Activated B cell treated with CpG ODN at 0.5 μM for 24 hours (primary cell): ENCODE results near the gene ARMS2. TPM values are rescaled to one million over a fixed set of nuclear protein-coding genes. Genes with fewer than 3 reads are reported as not detected.

Experiments used
- ATAC-seq: fragments of 200-7000 bp; cut with Tn5 transposase; one replicate; pipeline ENCODE4 v1.10.0; 2021; ENCODE audit warnings: low read depth, mild to moderate bottlenecking, moderate library complexity
- CTCF ChIA-PET: fragments of 350-600 bp; sonication (Branson Sonifier 250); formaldehyde crosslinking; loops from one replicate; lab custom pipeline; 2021; ENCODE audit warnings: antibody characterized with exemption; lab: Charles Lee
- POLR2A ChIA-PET: fragments of 350-600 bp; sonication (Branson Sonifier 250); formaldehyde crosslinking; loops from one replicate; lab custom pipeline; 2021; ENCODE audit warnings: antibody characterized with exemption; lab: Charles Lee
- DNase-seq: peaks from one replicate; pipeline ENCODE4 v3.0.0; 2022
- H3K27ac Mint-ChIP-seq: one replicate; pipeline ENCODE4 v1.8.0; 2020; ENCODE audit warnings: mixed read lengths
- H3K27me3 Mint-ChIP-seq: one replicate; pipeline ENCODE4 v1.8.0; 2021; ENCODE audit warnings: mixed read lengths
- H3K36me3 Mint-ChIP-seq: one replicate; pipeline ENCODE4 v1.8.0; 2021; ENCODE audit warnings: low read depth, mixed read lengths
- H3K4me1 Mint-ChIP-seq: one replicate; pipeline ENCODE4 v1.8.0; 2021; ENCODE audit warnings: mixed read lengths
- H3K4me3 Mint-ChIP-seq: one replicate; pipeline ENCODE4 v1.8.0; 2020; ENCODE audit warnings: mild to moderate bottlenecking, mixed read lengths
- H3K9me3 Mint-ChIP-seq: one replicate; pipeline ENCODE4 v1.8.0; 2020; ENCODE audit warnings: mixed read lengths
- CTCF ChIP-seq: fragments of 200-600 bp; IDR thresholded peaks from one replicate; pipeline ENCODE4 v1.8.0; 2022; ENCODE audit warnings: antibody characterized with exemption, mild to moderate bottlenecking
- intact Hi-C: fragments of 100-400 bp; cut with micrococcal nuclease; formaldehyde crosslinking; loops from one replicate; pipeline ENCODE4 v1.15.1; 2024
- total RNA-seq: library from RNA; stranded (reverse); gene quantifications from 2 replicates; pipeline ENCODE4 v1.2.3, GENCODE V29; 2022

The ARMS2 gene, protein sequence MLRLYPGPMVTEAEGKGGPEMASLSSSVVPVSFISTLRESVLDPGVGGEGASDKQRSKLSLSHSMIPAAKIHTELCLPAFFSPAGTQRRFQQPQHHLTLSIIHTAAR
- not detected in 2 replicates for total RNA-seq

DNA sequence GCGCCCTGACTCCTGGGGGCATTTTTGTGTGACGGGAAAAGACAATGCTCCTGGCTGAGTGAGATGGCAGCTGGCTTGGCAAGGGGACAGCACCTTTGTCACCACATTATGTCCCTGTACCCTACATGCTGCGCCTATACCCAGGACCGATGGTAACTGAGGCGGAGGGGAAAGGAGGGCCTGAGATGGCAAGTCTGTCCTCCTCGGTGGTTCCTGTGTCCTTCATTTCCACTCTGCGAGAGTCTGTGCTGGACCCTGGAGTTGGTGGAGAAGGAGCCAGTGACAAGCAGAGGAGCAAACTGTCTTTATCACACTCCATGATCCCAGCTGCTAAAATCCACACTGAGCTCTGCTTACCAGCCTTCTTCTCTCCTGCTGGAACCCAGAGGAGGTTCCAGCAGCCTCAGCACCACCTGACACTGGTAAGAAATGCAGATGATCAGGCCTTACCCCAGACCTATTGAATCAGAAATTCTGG lies at the start of gene ARMS2:
TSS of gene ARMS2 (plus strand) at position 51 of the 478 bp plus-strand sequence. CDS start at position 126, 75 bp downstream.
- TF ChIP-seq CTCF, result no peak
- H3K36me3 Mint-ChIP-seq, result no peaks in the 10 kb centered on the region
- no peak for DNase-seq
- peaks cover 43% of the 10 kb centered on the region for H3K27me3 Mint-ChIP-seq
- CTCF ChIA-PET, result no interaction called here
- no peak within 1 kb of the TSS for H3K27ac Mint-ChIP-seq
- H3K4me3 Mint-ChIP-seq, result no peak within 1 kb of the TSS
- ATAC-seq, result no peak
- intact Hi-C loops, result no loop called here
- POLR2A ChIA-PET, result no interaction called here
- no peaks in the 10 kb centered on the region for H3K4me1 Mint-ChIP-seq
- H3K9me3 Mint-ChIP-seq, result no peaks in the 10 kb centered on the region

DNA sequence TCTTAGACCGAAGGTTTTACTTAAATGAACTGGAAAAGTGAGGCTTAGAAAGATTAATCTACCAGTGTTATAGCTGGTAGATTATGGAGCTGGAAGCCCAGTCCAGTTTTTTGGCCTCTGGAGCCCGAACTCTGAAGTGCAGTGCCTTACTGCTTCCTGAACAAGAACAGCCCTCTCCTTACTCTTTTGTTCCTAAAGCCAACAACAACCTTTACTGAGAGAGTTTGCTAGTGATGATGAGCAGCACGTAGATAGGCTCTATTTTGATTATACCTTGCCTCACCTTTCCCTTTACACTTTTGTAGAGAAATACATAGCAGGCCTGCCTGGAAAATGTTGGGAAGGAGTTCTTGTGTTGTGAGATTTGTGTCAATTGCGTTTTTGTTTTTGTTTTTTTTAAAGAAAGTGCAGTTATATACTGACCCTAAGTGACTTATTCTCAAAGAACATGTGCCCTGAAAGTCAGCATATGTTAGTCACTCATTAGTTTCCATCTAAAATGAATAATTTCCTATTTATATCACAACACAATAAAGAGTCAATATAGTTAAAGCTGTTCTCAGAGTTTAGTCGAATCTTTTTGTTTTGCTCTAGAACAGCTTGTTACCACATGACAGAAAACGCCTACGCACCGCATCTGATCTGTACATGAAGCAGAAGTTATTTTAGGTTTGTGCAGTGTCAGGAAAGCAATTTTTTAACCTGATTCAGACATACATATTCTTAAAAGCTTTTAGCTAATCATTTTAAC lies 46.9 kb upstream of the ARMS2 start:
- no peak for TF ChIP-seq CTCF
- ATAC-seq (no peak), DNase-seq (no peak)
- Mint-ChIP-seq H3K27me3 (no peaks in the 10 kb centered on the region), H3K27ac (no peak overlapping the region), H3K4me1 (peaks cover 18% of the 10 kb centered on the region), H3K36me3 (peaks cover 41% of the 10 kb centered on the region), H3K4me3 (no peak overlapping the region), H3K9me3 (no peaks in the 10 kb centered on the region)
- ChIA-PET CTCF (interaction anchor here (0.8 to 1.3 kb wide), 2 partner anchors 26 to 63 kb away, joined by 3 read pairs; no protein-coding TSS in a partner anchor), POLR2A (no interaction called here)
- intact Hi-C loops, result no loop called here

- CTCF ChIA-PET, result no interaction called here
These were observed 41.1 kb upstream of the ARMS2 start for GRCh38 chr10:122413327-122413726.

DNA sequence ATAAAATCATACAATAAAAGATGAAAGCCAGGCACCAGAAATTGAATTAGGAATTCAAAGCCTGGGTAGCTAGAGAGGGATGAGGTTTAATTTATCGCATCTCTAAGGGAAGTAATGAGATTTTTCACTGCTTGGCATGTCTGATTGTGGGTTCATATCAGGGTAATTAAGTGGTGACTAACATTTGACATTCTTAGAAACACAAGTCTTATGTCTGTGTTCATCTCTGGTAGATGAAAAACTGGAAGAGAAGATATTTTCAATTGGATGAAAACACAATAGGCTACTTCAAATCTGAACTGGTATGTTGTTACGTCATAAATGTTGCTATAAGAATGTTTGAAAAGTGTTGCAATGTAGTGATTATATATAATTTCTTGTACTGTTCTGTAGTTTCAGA lies 36.8 kb upstream of the ARMS2 start:
- peaks cover 61% of the 10 kb centered on the region for H3K4me1 Mint-ChIP-seq
- H3K9me3 Mint-ChIP-seq, result peaks cover 2% of the 10 kb centered on the region
- CTCF ChIA-PET, result no interaction called here
- peaks cover 60% of the 10 kb centered on the region for H3K36me3 Mint-ChIP-seq
- no peak for DNase-seq
- ATAC-seq, result no peak
- POLR2A ChIA-PET, result no interaction called here
- H3K27me3 Mint-ChIP-seq, result no peaks in the 10 kb centered on the region
- TF ChIP-seq CTCF, result no peak
- H3K4me3 Mint-ChIP-seq, result no peak overlapping the region
- peak overlapping the region; percentile 79 for H3K27ac Mint-ChIP-seq
- intact Hi-C loops, result no loop called here

More at GRCh38 chr10:122413327-122413726, 41.1 kb upstream of the ARMS2 start:
- no peak for TF ChIP-seq CTCF
- H3K9me3 Mint-ChIP-seq, result peaks cover 2% of the 10 kb centered on the region
- no peak for DNase-seq
- no peak overlapping the region for H3K4me3 Mint-ChIP-seq
- H3K4me1 Mint-ChIP-seq, result peaks cover 30% of the 10 kb centered on the region
- intact Hi-C loops, result no loop called here
- ATAC-seq, result no peak
- no peak overlapping the region for H3K27ac Mint-ChIP-seq
- POLR2A ChIA-PET, result interaction anchor here (1.5 kb wide), 1 partner anchor 39 kb away, joined by 4 read pairs; the partner anchor contains the start of gene PLEKHA1
- H3K36me3 Mint-ChIP-seq, result peaks cover 51% of the 10 kb centered on the region
- no peaks in the 10 kb centered on the region for H3K27me3 Mint-ChIP-seq

- DNase-seq, result no peak
- H3K27me3 Mint-ChIP-seq, result no peaks in the 10 kb centered on the region
- ATAC-seq, result no peak
- POLR2A ChIA-PET, result interaction anchor here (0.6 to 1.4 kb wide), 2 partner anchors 44 to 74 kb away, joined by 3 read pairs; partner anchors contain the start of gene PLEKHA1
- peaks cover 2% of the 10 kb centered on the region for H3K9me3 Mint-ChIP-seq
- peaks cover 56% of the 10 kb centered on the region for H3K36me3 Mint-ChIP-seq
- intact Hi-C loops, result no loop called here
- H3K27ac Mint-ChIP-seq, result no peak overlapping the region
- CTCF ChIA-PET, result interaction anchor here (1.2 kb wide), 1 partner anchor 16 kb away, joined by 6 read pairs; no protein-coding TSS in a partner anchor
- no peak for TF ChIP-seq CTCF
- H3K4me1 Mint-ChIP-seq, result peaks cover 67% of the 10 kb centered on the region
- no peak overlapping the region for H3K4me3 Mint-ChIP-seq
These were observed 35.4 kb upstream of the ARMS2 start for GRCh38 chr10:122419016-122419415.
